ENCODE measurements around the gene TNFAIP2. TPM values are rescaled to one million over a fixed set of nuclear protein-coding genes. Genes with fewer than 3 reads are reported as not detected.
A peak's percentile ranks its signal among the peaks of the same experiment; 100 is the strongest.

The TNFAIP2 gene
- total RNA-seq, 1 experiment from 2014 or later = 87.3 TPM

- intact Hi-C loops (cut with micrococcal nuclease) = no loop called here
Observed at GRCh38 chr14:103101963-103102688, 21.1 kb upstream of the TNFAIP2 start.

GRCh38 chr14:103102689-103103260, 20.5 kb upstream of the TNFAIP2 start:
- no peaks in the 10 kb centered on the region for H3K36me3 ChIP-seq (ENCODE audit: low read depth, low read length)
- ChIA-PET POLR2A (ENCODE audit: unreplicated experiment) (no interaction called here), CTCF (no interaction called here)
- H3K27me3 ChIP-seq (ENCODE audit: low read length) = peaks cover 7% of the 10 kb centered on the region; the same call in 1 of the 2 replicates
- no peaks in the 10 kb centered on the region for H3K9me3 ChIP-seq (ENCODE audit: low read length)
- H4K20me1 ChIP-seq (ENCODE audit: low read length) = no peaks in the 10 kb centered on the region
- H3K4me3 ChIP-seq (ENCODE audit: low read length) = no peak overlapping the region
- H3K9ac ChIP-seq (ENCODE audit: low read length) = no peak overlapping the region
- no peaks in the 10 kb centered on the region for H3F3A ChIP-seq (ENCODE audit: low read length, unreplicated experiment)
- H3K79me2 ChIP-seq (ENCODE audit: low read length) = no peaks in the 10 kb centered on the region
- no peak overlapping the region for H3K27ac ChIP-seq (ENCODE audit: low read length)
- DNase-seq (no peak), ATAC-seq (no peak)
- peaks cover 15% of the 10 kb centered on the region; the same call in 1 of the 2 replicates for H3K4me1 ChIP-seq (ENCODE audit: insufficient read depth, low read length)
- no peak overlapping the region for H2AFZ ChIP-seq (ENCODE audit: low read length)
- intact Hi-C loops (cut with micrococcal nuclease) = no loop called here
- no peaks in the 10 kb centered on the region for H3K9me2 ChIP-seq (replicated peaks; ENCODE audit: low read length)
- no TSS peak for BruUV-seq (replicated peaks)
- H3K4me2 ChIP-seq (ENCODE audit: low read length) = no peak overlapping the region
- TF ChIP-seq EZH2 (IDR thresholded peaks at IDR 0.05; ENCODE audit: low read length, unreplicated experiment) (no peak), EZH2phosphoT487 (IDR thresholded peaks at IDR 0.05; ENCODE audit: borderline replicate concordance, low read length) (no peak), CTCF (conservative IDR thresholded peaks at IDR 0.05; ENCODE audit: low read depth, low read length) (no peak)

More at GRCh38 chr14:103101963-103102688, 21.1 kb upstream of the TNFAIP2 start:
- CTCF ChIA-PET = no interaction called here
- ATAC-seq = no peak
- Histone ChIP-seq H3K27me3 (ENCODE audit: low read length) (peaks cover 7% of the 10 kb centered on the region; the same call in 1 of the 2 replicates), H3K4me2 (ENCODE audit: low read length) (no peak overlapping the region), H3K27ac (ENCODE audit: low read length) (no peak overlapping the region), H3K9ac (ENCODE audit: low read length) (no peak overlapping the region), H3F3A (ENCODE audit: low read length, unreplicated experiment) (no peaks in the 10 kb centered on the region), H3K4me3 (ENCODE audit: low read length) (no peak overlapping the region), H3K4me1 (ENCODE audit: insufficient read depth, low read length) (peaks cover 15% of the 10 kb centered on the region; the same call in 1 of the 2 replicates), H3K9me3 (ENCODE audit: low read length) (no peaks in the 10 kb centered on the region), H3K36me3 (ENCODE audit: low read depth, low read length) (no peaks in the 10 kb centered on the region), H3K79me2 (ENCODE audit: low read length) (no peaks in the 10 kb centered on the region), H3K9me2 (replicated peaks; ENCODE audit: low read length) (no peaks in the 10 kb centered on the region), H2AFZ (ENCODE audit: low read length) (no peak overlapping the region), H4K20me1 (ENCODE audit: low read length) (no peaks in the 10 kb centered on the region)
- no peak for DNase-seq
- no peak for TF ChIP-seq EZH2phosphoT487 (IDR thresholded peaks at IDR 0.05; ENCODE audit: borderline replicate concordance, low read length)
- TF ChIP-seq EZH2 (IDR thresholded peaks at IDR 0.05; ENCODE audit: low read length, unreplicated experiment) = no peak
- POLR2A ChIA-PET (ENCODE audit: unreplicated experiment) = no interaction called here
- BruUV-seq (replicated peaks) = no TSS peak

GRCh38 chr14:103103461-103104388, 19.5 kb upstream of the TNFAIP2 start:
- no peaks in the 10 kb centered on the region for H3F3A ChIP-seq (ENCODE audit: low read length, unreplicated experiment)
- peaks cover 15% of the 10 kb centered on the region; the same call in 1 of the 2 replicates for H3K4me1 ChIP-seq (ENCODE audit: insufficient read depth, low read length)
- no peaks in the 10 kb centered on the region for H3K36me3 ChIP-seq (ENCODE audit: low read depth, low read length)
- peak overlapping the region; percentile 83 for H3K4me2 ChIP-seq (ENCODE audit: low read length)
- H3K79me2 ChIP-seq (ENCODE audit: low read length) = no peaks in the 10 kb centered on the region
- H3K27ac ChIP-seq (ENCODE audit: low read length) = no peak overlapping the region
- no TSS peak for BruUV-seq (replicated peaks)
- peak; percentile 69 for DNase-seq
- peaks cover 7% of the 10 kb centered on the region; the same call in 1 of the 2 replicates for H3K27me3 ChIP-seq (ENCODE audit: low read length)
- peak overlapping the region; percentile 63 for H3K4me3 ChIP-seq (ENCODE audit: low read length)
- POLR2A ChIA-PET (ENCODE audit: unreplicated experiment) = no interaction called here
- intact Hi-C loops (cut with micrococcal nuclease) = loop anchor here (2.0 kb wide), 1 partner anchor 81 kb away; no protein-coding TSS in a partner anchor
- no peak overlapping the region for H3K9ac ChIP-seq (ENCODE audit: low read length)
- no peaks in the 10 kb centered on the region for H3K9me2 ChIP-seq (replicated peaks; ENCODE audit: low read length)
- CTCF ChIA-PET = no interaction called here
- peak overlapping the region; percentile 84 for H2AFZ ChIP-seq (ENCODE audit: low read length)
- no peaks in the 10 kb centered on the region for H4K20me1 ChIP-seq (ENCODE audit: low read length)
- TF ChIP-seq CTCF (conservative IDR thresholded peaks at IDR 0.05; ENCODE audit: low read depth, low read length) (peak; percentile 39; the same call in 1 of the 2 replicates), EZH2phosphoT487 (IDR thresholded peaks at IDR 0.05; ENCODE audit: borderline replicate concordance, low read length) (no peak)
- no peaks in the 10 kb centered on the region for H3K9me3 ChIP-seq (ENCODE audit: low read length)
- ATAC-seq = peak; percentile 68

Data from PC-3 (cell line).